Smooth muscle cell of the brain vasculature (primary cell): ENCODE measurements around the gene ING3.
"Not testable (repeated sequence)": the region's sequence is repeated elsewhere in the genome, so short reads cannot be mapped to it uniquely, and the experiment has no call there.

Source experiments
- DNase-seq: peaks from one replicate; pipeline ENCODE4 v3.0.0-alpha.2; 2012; ENCODE audit warnings: low read depth, low spot score

The ING3 gene

DNA sequence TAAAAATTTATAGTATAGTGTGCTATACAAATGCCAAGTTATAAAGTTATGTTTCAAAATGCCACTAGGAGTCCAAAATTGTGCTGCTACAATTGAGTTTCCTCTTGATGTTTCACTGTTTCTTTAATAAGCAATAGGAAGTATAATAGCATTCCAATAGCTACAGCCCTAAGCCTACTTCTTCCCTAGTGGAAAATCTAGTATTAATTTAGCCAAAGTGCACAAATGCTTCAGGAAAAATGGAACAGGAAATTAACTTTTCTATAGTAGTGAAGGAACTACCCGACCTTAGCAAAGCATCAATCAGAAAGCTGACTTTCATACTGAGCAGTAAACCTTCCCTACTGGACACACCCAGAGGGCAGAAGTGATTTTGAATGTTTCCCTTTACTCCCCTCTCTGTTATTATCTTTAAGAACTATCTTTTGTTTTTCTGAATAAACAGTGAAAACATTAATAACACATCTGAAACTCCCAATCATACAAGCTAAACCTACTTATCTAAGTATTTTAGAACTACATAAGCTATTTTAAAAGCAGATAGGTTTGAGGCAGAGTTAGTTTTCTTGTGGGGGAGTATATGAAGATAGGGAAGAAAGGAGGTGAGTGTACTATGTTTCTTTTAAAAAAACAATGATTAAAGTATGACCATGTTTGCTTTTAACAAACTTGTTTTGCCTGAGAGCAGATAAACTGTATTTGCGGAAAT lies 51.6 kb downstream of the ING3 start:
- DNase-seq: no peak

DNA sequence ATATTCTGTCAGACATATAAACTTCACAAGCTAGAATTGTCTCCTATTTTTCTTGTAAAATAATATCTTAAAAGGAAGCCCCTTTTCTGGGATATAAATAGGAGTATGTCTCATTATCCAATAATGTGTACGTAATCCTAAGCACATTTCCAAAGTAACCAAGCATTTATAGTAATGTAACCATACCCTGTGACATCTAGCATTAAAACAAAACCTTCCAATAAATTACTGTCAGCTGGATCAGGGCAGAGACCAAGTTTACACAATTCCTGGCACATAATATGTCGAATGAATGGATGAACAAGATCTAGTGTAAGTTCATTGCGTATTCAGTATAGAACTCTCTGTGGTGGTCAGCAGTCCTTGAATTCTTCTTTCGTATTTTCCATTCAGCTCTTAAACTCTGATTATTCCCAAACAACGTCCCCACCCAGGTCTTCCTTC lies 52.2 kb downstream of the ING3 start:
- no peak for DNase-seq

DNA sequence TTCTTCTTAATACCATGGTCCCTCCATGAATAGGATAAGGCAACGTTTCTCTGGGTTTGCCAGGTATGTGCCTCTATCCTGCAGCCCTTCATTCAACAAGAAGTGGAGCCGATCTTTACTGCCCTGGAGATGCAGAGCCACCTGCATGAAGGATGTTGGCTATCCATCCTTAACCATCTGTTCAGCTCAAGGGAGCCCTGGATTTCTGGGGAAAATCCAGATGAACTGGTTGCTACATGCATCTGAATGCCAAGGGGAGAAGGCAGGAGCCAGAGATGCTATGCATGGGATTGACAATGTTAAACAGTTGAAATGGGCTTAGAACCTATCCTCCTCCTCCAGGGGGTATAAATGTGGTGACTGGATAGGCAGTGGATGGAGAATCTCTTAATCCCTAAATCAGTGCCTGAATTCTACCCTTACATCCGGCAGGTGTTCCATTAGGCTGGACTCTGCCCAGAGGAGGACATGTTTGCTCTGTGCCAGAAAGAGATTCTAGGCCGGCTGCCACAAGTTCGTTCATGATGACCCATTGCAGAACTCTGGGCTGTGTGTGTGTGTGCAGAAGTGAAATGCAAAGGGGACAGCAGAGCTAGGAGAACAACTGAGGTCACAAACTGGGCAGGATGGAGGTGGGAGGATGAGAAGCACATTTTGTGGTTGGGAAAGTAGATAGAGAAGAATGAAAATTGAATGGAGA lies 53.6 kb downstream of the ING3 start:
- no peak for DNase-seq

DNA sequence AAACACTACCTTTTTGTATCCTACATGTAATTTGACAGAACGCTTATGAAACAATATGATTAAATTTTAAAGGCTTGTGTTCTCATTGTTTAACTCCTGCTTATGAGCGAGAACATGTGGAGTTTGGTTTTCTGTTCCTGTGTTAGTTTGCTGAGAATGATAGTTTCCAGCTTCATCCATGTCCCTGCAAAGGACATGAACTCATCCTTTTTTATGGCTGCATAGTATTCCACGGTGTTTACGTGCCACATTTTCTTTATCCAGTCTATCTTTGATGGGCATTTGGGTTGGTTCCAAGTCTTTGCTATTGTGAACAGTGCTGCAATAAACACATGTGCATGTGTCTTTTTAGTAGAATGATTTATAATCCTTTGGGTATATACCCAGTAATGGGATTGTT lies 54.5 kb downstream of the ING3 start:
- DNase-seq: not testable (repeated sequence)

DNA sequence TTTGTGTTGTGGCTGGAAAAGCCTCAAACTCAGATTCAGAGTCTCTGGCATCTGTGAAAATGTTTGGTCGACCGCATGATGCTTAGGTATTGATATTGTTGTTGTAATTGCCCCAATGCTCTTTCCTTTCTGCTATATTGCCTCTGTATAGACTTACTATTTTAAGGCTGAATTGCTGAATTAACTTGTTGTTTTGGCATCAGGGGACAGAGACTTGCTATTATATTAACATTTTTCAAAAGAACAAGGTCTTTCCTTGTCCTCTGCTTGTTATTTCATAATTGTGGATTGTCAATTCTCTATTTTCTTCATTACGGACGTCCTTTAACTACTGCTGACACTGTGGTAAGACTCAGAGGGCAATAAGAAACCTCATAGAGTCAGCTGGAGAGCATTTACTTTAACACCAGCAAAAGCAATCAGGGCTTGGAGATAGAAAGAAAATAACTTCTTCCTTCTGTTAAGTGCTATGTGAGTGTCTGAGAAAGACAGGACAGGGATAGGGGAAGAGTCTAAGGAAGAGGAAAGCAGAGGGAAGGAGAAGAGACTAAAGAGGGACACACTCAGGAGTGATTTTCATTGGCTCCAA lies 55.5 kb downstream of the ING3 start:
- DNase-seq: no peak

DNA sequence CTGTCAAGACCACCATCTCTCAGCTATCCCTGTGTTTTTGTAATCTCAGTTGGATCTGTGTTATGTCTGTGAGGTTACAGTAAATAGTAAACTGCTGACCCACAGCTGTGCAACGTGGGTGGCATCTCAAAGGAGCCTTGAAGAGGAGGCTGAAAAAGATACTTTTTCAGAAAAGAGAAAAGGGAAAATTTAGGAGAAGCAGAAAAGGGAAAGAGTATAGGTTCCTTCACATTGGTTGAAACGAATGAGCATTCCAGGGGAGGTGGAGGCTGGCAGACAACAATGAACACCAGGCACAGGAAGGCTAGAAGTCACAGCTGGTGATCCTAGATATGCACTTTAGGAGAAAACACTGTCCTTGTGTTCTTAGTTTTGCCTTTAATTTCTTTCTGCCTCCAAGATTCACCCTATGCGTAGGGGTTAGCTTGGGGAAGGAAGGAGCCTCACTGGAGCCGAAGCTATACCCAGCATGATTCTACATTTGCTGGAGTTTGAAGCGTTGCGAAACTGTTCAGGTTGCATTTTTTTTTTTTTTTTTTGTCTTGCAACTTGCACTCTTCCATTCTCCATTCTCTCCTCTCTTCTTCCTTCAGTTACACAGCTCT lies 56.2 kb downstream of the ING3 start:
- no peak for DNase-seq

DNA sequence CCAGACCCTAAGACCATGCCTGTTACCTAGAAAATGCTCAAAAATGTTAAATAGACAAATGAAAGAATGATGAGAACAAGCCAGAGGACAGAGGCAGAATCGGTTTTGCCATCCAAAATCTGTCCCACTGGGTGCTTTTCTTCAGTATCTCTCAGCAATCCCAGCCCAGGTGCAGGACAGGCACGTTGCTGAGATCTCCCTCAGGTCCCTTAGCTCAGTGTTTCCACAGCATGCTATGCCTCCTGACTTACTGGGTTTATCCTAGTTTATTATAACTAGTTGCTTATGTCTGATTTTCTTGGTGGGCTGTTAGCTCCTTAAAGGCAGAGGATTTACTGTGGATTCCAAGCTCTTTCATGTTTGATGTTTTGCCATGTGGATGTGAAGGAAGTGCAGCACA lies 58.2 kb downstream of the ING3 start:
- DNase-seq: no peak

DNA sequence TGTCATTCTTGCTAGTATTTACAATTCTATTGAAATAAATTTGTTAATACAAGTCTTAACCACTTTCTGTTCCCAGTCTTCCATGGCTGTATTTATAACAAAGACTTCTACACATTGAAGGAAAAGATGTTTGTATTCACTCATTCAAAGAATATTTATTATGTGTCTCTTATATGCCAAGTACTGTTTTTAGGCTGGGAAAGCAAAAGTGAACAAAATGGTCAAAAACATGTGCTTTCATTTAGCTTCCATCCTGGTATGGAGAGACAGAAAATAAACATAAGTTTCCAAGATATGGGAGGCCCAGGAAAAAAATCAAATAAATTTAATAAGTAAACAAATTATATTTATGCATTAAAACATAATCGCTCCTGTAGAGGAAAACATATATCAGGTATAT lies 60.8 kb downstream of the ING3 start:
- DNase-seq: no peak

DNA sequence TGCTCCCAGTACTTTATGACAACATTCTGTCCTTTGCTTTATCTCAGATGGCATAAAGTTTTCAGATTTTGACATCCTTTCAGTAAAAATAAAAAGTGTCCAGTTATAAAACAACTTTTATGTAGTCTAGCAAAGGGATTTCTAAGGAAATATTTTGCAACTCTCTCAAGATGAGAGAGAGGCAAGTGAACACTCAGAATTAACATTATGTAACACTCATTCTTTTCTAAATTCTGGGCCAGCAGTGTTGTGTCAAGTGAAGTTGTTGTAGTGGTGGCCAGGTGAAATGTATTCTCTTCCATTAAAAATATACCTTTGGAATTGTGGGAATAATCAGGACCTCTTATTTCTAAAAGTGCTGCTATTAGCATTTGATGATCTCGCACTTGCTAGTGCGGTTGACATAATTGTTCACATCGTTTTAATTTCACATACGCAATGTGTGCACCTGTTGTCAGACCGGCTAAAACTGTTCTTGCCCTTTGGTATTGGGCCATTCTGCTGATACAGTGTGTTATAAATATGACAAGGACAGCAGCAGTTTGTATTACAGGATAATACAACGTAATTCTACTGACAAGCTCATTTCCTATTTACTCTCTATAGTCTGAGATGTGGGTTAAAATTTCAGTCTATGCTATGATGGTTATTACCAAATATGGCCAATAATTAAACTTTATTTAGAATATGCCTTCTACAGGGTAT lies 61.7 kb downstream of the ING3 start:
- no peak for DNase-seq

DNA sequence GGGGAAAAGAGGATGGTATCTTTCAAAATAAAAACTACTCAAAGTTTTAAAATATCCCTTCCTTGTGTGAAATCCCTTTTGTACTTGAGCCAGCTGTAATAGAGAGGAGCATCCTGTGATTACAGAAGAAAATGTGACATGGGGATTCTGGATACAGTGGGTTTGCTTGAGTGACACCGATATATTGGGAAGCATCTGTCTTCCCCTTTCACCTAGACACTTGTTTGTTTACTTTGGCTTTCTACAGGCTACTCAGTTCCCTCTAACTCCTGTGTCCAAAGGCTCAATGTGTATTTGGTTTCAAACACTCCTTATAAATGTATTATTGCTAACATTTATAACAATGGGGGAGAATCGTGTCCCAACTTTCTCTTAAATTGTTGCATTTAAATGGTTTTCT lies 62.3 kb downstream of the ING3 start:
- no peak for DNase-seq

DNA sequence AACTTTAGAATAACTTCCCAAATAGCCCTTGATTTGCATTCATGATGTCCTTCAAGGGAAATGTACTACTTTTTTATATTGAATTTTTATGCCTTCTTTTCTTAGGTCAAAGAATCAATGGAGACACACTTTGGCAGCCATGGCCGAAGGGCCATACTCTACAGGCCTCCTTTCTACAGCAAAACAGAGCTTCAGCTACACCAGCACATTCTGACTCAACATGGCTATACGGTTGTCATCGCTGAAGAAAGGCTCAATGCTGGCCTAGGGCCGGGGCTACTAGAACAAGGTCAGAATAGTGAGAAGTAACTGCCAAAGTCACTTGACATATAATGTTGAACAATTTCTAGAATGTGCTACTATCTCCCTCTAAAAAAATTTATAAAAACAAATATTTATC lies 65.0 kb downstream of the ING3 start:
- no peak for DNase-seq

DNA sequence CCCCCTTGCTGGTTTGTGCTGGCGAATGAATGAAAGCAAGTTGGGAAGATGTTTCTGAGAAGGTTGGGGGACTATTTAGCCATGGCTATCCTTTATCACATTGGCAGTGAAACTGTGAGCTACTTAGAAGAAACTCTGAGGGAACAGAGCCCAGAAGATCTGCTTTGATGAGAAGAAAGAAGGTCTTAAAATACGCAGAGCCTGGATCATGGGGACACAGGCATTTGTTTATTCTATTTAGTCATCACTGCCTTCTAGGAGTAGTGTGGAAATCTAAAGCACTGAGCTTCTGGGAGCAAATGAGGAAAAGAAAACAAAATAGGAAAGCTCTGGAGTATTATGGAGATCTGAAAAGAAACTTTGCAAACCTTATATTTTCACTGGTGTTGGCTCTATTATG lies 66.4 kb downstream of the ING3 start:
- DNase-seq: peak; percentile 65

DNA sequence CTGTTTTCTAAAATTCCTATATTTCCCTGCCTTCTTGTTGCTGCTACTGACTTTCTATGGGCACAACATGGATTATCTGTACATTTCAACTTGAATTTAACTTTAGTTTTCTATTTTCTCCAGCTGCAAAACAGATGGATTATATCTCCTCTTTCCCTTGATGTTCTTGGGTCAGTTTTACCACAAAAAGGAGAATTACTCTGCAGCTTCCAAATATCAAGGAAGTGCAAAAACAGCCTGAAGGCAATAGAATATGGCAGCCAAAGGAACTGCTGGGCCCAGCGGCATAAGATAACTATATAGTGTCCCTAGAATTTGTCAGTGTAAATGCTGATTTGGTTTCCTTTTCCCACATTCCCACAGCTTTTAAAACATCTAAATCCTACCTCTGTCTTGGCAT lies 67.0 kb downstream of the ING3 start:
- DNase-seq: no peak

DNA sequence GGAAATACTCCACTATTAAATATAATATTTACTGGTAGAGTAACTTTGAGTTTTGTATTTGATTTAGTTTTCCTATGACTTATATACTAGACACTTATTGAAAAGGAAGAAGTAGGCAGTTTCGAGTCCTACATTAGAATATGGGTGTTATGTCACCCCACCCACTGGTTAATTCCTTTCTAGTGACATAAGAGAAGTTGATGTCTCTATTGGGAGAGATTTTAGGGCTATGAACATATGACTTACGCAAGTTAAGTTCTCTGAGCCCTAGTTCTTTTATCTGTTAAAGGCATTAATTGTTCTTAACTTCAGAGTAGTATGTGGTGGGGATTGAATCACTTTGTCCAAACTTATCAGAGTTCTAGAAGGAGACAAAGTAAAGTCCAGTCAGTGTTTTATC lies 68.4 kb downstream of the ING3 start:
- DNase-seq: no peak

DNA sequence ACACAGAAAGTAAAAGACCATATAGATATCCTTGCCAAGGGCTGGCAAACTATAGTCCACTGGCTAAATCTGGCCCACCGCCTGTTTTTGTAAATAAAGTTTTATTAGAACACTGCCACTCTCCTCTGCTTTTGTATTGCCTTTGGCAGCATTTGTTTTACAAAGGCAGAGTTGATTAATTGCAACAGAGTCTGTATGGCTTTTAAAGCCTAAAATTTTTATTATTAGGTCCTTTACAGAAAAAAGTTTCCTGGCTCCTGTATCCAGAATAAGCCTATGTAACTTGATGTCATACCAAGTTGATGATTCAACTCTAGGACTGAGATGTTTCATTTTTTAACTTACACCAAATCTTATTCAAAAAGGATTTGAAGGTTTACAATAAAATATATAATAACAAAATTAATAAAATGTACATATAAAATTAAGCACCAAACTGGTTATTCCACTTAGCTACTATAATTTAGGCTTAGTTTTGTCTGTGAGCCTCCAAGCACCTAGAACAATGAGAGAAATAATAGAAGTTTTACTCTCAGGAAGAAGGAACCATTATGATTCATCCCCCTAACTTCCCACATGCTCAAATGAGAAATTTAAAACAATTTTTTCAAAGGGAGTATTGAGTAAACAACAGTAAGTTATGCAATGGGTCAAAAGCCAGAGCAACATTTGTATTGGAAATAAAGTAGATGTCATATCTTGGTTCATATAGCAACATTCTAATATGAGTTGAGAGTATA lies 69.8 kb downstream of the ING3 start:
- no peak for DNase-seq

DNA sequence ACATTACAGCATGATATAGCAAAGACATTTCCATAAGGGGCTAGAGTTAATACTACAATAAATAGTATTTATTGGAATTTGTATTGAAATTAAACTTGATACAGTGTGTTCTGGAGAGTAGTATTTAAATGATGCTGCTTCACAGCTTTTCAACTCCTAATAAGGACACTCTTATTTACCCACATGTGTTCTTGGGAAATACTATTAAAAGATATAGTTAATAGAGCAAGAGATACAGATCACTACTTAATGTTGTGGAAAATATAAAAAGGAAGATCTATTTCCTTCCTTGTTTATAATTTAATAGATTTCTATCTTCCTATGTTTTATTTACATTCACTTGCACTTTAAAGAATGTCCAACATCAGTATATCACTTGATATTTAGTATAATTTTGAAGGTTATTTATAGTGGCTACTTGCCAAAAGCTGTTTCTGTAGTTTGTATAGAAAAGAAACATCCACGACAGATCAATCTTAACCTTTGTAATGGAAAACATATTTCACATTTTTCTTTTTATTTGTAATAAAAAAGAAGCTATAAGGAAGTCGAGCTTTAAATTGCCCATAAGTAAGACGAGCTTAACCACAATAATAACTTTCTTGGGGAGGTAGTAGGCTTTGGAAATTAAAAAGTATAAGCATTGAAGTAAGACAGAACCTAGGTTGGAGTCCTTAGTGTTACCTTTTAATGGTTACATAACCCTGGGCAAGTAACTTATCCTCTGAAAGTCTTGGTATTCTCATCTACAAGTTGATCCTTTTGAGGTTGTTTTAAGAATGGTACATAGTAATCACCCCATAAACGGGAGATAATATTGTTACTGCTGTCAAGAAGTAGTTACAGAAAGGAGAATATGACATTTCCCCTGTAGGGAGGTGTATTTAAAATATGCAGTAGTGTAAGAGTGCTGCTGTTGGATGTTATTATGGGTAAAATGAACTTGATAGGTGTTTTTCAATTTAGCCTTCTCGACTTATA lies 70.7 kb downstream of the ING3 start:
- no peak for DNase-seq

DNA sequence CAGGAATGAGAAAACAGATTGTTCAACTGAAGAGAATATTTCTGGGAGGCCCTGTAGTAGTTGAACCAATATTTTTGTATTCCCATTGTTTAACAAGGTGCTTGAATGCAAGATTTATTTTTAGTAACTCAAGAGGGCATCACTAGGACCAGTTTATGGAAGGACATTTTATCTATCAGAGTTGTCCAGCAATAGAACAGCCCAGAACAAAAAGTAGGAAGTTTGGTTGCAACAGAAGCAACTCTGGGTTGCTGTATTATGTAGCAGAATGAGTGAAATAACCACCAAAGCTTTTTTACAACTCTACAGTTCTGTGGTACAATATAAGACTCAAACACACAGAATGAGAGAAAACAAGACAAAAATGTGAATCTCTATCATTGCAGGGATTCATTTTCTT lies 72.6 kb downstream of the ING3 start:
- DNase-seq: no peak

DNA sequence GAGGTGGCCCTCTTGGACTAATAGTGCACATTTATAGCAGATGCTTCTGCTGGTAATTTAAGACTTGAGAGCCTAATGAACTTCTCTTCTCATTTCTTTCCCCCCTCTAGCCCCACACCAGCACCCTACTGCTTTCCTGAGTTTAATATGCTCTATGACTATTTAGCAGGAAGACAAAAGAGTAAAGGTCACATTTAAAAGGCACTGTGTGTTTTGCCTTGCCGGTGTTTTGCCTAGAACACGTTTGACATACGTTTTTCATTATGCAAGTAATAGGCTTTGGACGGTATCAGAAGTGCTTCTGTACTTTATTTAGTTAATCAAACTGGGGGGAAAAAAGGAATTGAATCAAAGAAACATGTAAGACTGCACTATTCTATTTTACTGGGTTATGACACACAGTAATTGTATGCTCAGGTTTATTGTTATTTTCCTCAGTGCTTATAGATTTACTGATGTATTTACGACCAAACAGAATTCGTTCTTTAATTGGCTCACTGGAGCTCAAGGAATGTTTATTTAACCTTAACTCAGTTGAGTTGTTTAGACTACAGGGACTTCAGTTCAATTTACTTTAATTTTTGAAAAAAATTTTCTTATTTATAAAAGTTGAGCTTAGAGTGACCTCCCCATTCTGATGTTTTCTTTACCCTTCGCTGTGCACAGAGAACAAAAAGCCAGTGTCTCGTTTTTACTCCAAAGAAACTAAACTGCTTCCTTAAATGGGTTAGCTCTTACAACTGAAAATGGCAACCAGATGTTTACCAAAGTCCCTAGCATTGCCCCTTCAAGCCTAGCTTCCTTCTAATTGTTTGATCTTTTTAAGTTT lies 73.3 kb downstream of the ING3 start:
- no peak for DNase-seq

DNA sequence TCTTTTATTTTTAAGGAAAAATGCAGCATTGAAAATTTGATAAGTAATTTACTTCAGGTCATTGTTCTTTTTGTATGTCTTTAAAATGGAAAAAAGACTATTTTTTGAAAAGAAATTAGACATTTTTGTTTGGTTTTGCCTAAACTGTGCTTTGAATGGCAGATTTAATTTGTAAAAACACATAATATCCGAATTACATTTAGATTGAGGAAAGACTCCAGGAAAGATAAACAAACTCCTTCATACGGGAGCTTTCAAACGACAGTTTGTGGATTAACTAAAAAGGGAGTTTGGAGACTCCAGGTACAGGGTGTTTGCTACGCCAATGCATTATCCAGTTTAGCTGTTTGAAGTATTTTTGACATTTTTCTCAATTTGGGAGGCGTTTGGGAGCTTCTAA lies 74.0 kb downstream of the ING3 start:
- no peak for DNase-seq
